GF-D8 (cell line): ENCODE results near the gene KLHL29.

Experiments
- DNase-seq: peaks from one replicate; lab custom pipeline; 2025; lab: John Stamatoyannopoulos, UW

Gene KLHL29

GRCh38 chr2:23476786-23477185, 91.8 kb downstream of the KLHL29 start:
- DNase-seq = no peak

GRCh38 chr2:23477392-23477791, 92.4 kb downstream of the KLHL29 start:
- no peak for DNase-seq

GRCh38 chr2:23478087-23478932, 93.3 kb downstream of the KLHL29 start:
- DNase-seq = no peak

- DNase-seq = no peak
These were observed 94.1 kb downstream of the KLHL29 start for GRCh38 chr2:23478933-23479683.

- no peak for DNase-seq
These were observed 96.2 kb downstream of the KLHL29 start for GRCh38 chr2:23480957-23481797.

- DNase-seq = no peak
These were observed 97.2 kb downstream of the KLHL29 start for GRCh38 chr2:23482188-23482587.

- no peak for DNase-seq
These were observed 97.6 kb downstream of the KLHL29 start for GRCh38 chr2:23482607-23483006.

- no peak for DNase-seq
These were observed 98.8 kb downstream of the KLHL29 start for GRCh38 chr2:23483791-23484190.

GRCh38 chr2:23484275-23484674, 99.3 kb downstream of the KLHL29 start:
- DNase-seq = no peak

- DNase-seq = no peak
These were observed 99.8 kb downstream of the KLHL29 start for GRCh38 chr2:23484767-23485166.

- DNase-seq = no peak
These were observed 100.3 kb downstream of the KLHL29 start for GRCh38 chr2:23485261-23485660.

GRCh38 chr2:23485841-23486683, 101.1 kb downstream of the KLHL29 start:
- no peak for DNase-seq

- no peak for DNase-seq
These were observed 101.7 kb downstream of the KLHL29 start for GRCh38 chr2:23486684-23487075.

GRCh38 chr2:23487735-23488492, 102.9 kb downstream of the KLHL29 start:
- peak; percentile 45 for DNase-seq

- no peak for DNase-seq
These were observed 103.6 kb downstream of the KLHL29 start for GRCh38 chr2:23488584-23488983.

GRCh38 chr2:23489471-23490322, 104.7 kb downstream of the KLHL29 start:
- no peak for DNase-seq

- no peak for DNase-seq
These were observed 106.8 kb downstream of the KLHL29 start for GRCh38 chr2:23491591-23492336.

GRCh38 chr2:23492337-23492675, 107.3 kb downstream of the KLHL29 start:
- no peak for DNase-seq

GRCh38 chr2:23492921-23493320, 107.9 kb downstream of the KLHL29 start:
- no peak for DNase-seq
